ENCODE data around the gene ZNF626.

DNA sequence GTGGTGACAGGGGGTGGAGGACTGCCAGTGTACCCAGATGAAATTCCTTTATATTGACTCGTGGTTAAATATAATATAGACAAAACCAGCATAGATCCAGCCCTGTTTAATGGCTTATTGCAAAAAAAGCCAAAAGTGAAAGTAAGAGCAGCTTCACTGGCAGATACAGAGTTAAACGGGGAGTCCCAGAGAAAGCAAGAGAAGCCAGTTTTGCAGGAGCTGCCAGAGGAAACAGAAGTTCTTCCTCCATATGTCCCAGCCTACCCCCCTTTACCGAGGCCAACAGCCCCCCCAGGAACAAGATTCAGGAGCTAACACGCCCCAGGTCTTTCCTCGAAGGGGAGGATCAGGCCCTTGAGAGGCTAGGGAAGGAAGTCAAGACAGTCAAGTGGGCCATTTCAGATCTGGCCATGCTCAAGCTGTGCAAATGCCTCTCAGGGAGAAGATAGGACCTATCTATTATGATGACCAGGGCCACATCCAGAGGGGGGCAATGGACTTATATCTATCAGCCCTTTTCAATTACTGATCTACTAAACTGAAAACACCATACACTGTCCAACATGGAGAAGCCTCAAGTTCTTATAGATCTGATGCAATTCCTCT lies 48.6 kb downstream of the ZNF626 start:
- TF ChIP-seq REST (IDR thresholded peaks at IDR 0.05; ENCODE audit: insufficient read depth in 1 of 2, low read depth in 2 of 2, low read length in 1 of 2), result no peak
- TF ChIP-seq CTCF (IDR thresholded peaks at IDR 0.05), result no peak
- TF ChIP-seq POLR2AphosphoS5 (IDR thresholded peaks at IDR 0.05; ENCODE audit: low read depth, low read length), result no peak
- no peak for TF ChIP-seq TCF7L2 (IDR thresholded peaks at IDR 0.05; ENCODE audit: low read depth, low read length)

All from Panc1 (cell line).